Vagina (tissue), 2 donors: ENCODE measurements around the gene GPRC5B. TPM values are rescaled to one million over a fixed set of nuclear protein-coding genes. Genes with fewer than 3 reads are reported as not detected.

Experiments used
- DNase-seq, 2 donors: peaks; one replicate each; pipeline ENCODE4 v3.0.0-alpha.2; 2017; ENCODE audit errors: extremely low spot score in 2 of 2
- H3K27ac ChIP-seq: fragments of 200-600 bp; sonication (generic); one replicate; pipeline ENCODE4 v1.5.1; 2019
- H3K27me3 ChIP-seq: fragments of 200-600 bp; sonication (generic); one replicate; pipeline ENCODE4 v1.5.1; 2019
- H3K36me3 ChIP-seq, 2 donors: fragments of 200-600 bp; sonication (generic); one replicate each; pipeline ENCODE4 v1.5.1; 2017 to 2019
- H3K4me1 ChIP-seq: fragments of 200-600 bp; sonication (generic); one replicate; pipeline ENCODE4 v1.5.1; 2019
- H3K4me3 ChIP-seq, 2 donors: fragments of 200-600 bp; sonication (generic); 1 replicate in 1 of 2; 2 replicates in 1 of 2; pipeline ENCODE4 v1.5.1; 2016 to 2019
- H3K9me3 ChIP-seq: fragments of 200-600 bp; sonication (generic); one replicate; pipeline ENCODE4 v1.5.1; 2019
- CTCF ChIP-seq, 3 experiments: fragments of 450-650 bp in 2 of 3; fragments of 200-600 bp in 1 of 3; sonication (generic) in 1 of 3; IDR thresholded peaks; one replicate each; pipeline ENCODE4 v1.5.1; 2017 to 2019; ENCODE audit warnings: antibody characterized with exemption in 3 of 3, mild to moderate bottlenecking in 2 of 3, moderate library complexity in 2 of 3
- POLR2A ChIP-seq, 2 donors: fragments of 450-650 bp; IDR thresholded peaks; one replicate each; pipeline ENCODE4 v1.6.1; 2017; ENCODE audit warnings: antibody characterized with exemption in 2 of 2, mild to moderate bottlenecking in 2 of 2, moderate library complexity in 2 of 2
- POLR2AphosphoS5 ChIP-seq, 2 donors: sonication (generic); formaldehyde crosslinking; IDR thresholded peaks; one replicate each; pipeline ENCODE4 v1.9.0; 2017; ENCODE audit warnings: antibody characterized with exemption in 2 of 2, mild to moderate bottlenecking in 2 of 2, low read depth in 1 of 2; ENCODE audit not compliant: insufficient read depth in 1 of 2
- intact Hi-C: fragments of 100-400 bp; cut with DNase I; formaldehyde crosslinking; loops from one replicate; pipeline ENCODE4 v1.15.1; 2023
- small RNA-seq: library from RNA; depleted of rRNA; stranded (forward); fragments of <200 nt; gene quantifications from one replicate; pipeline ENCODE3, GENCODE V24; 2016
- total RNA-seq: library from RNA; depleted of rRNA; stranded (reverse); fragments of >200 nt; gene quantifications from one replicate; pipeline ENCODE4 v1.2.3, GENCODE V29; 2016

GPRC5B gene
- total RNA-seq, 1 donor from 2014 or later = 44.7 TPM

GRCh38 chr16:19810817-19811731 lies 73.6 kb downstream of the GPRC5B start:
- H3K27ac ChIP-seq = peak overlapping the region; percentile 2
- TF ChIP-seq POLR2A (IDR thresholded peaks at IDR 0.05) (no peak), CTCF (IDR thresholded peaks at IDR 0.05) (no peak), POLR2AphosphoS5 (IDR thresholded peaks at IDR 0.05; ENCODE audit: insufficient read depth in 1 of 2, low read depth in 1 of 2) (no peak)
- intact Hi-C loops = no loop called here
- no peaks in the 10 kb centered on the region for H3K27me3 ChIP-seq
- no peak overlapping the region for H3K4me3 ChIP-seq
- peaks cover under 1% of the 10 kb centered on the region for H3K9me3 ChIP-seq
- H3K36me3 ChIP-seq = no peaks in the 10 kb centered on the region
- no peaks in the 10 kb centered on the region for H3K4me1 ChIP-seq
- no peak for DNase-seq

DNA sequence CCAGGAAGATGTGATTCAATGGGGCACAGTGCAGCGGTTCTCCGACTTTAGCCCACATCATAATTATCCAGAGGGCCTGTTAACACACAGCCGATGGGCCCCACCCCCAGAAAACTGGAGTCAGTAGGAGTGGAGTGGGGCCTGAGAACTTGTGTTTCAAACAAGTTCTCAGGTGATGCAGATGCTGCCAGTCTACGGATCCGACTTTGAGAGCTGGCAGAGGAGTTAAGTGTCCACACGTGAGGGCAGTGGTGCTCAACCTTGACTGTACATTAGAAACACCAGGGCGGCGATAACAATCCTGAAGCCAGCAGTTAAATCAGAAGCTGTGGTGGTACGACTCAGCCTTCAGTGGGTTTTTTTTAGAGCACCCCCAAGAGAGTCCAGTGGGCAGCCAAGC lies 75.0 kb downstream of the GPRC5B start:
- Histone ChIP-seq H3K4me3 (no peak overlapping the region), H3K9me3 (peaks cover 7% of the 10 kb centered on the region), H3K4me1 (no peaks in the 10 kb centered on the region), H3K27me3 (no peaks in the 10 kb centered on the region), H3K27ac (no peak overlapping the region), H3K36me3 (no peaks in the 10 kb centered on the region)
- intact Hi-C loops = no loop called here
- TF ChIP-seq CTCF (IDR thresholded peaks at IDR 0.05) (no peak), POLR2A (IDR thresholded peaks at IDR 0.05) (no peak), POLR2AphosphoS5 (IDR thresholded peaks at IDR 0.05; ENCODE audit: insufficient read depth in 1 of 2, low read depth in 1 of 2) (no peak)
- no peak for DNase-seq

GRCh38 chr16:19809121-19809635 lies 75.5 kb downstream of the GPRC5B start:
- no peaks in the 10 kb centered on the region for H3K36me3 ChIP-seq
- TF ChIP-seq CTCF (IDR thresholded peaks at IDR 0.05) = no peak
- TF ChIP-seq POLR2A (IDR thresholded peaks at IDR 0.05) = no peak
- no peak for TF ChIP-seq POLR2AphosphoS5 (IDR thresholded peaks at IDR 0.05; ENCODE audit: insufficient read depth in 1 of 2, low read depth in 1 of 2)
- no peaks in the 10 kb centered on the region for H3K4me1 ChIP-seq
- H3K9me3 ChIP-seq = peaks cover 7% of the 10 kb centered on the region
- DNase-seq = no peak
- H3K27me3 ChIP-seq = no peaks in the 10 kb centered on the region
- intact Hi-C loops = no loop called here
- H3K4me3 ChIP-seq = no peak overlapping the region
- H3K27ac ChIP-seq = no peak overlapping the region

DNA sequence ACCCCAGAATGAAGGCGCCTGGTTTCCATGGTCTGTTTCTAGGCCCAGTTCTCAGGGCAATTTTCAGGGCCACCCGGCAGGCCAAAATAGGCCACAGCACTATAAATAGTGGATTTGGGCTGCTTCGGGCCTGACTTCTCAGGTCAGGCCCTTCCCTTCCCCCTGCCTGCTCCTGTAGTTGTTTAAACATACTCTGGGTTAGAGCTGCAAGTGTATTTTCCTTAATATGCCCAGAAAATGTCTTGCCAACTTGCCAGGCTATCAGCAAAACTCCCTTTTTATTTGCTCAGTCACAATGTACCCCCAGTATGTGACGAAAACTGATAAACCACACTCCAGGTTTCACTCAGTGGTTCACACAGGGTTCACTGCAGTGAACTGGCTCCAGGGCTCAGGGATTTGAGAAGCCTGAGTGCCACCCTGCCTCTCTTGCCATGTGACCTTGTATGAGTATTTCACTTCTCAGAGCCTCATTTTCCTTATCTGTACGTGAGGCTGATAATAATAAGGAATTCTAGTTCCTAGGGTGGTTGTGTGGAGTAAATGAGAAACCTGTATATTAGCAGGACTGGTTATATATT lies 76.5 kb downstream of the GPRC5B start:
- no peak overlapping the region for H3K4me3 ChIP-seq
- H3K27ac ChIP-seq = no peak overlapping the region
- TF ChIP-seq CTCF (IDR thresholded peaks at IDR 0.05) (no peak), POLR2AphosphoS5 (IDR thresholded peaks at IDR 0.05; ENCODE audit: insufficient read depth in 1 of 2, low read depth in 1 of 2) (no peak), POLR2A (IDR thresholded peaks at IDR 0.05) (no peak)
- H3K9me3 ChIP-seq = peaks cover 7% of the 10 kb centered on the region
- no peaks in the 10 kb centered on the region for H3K27me3 ChIP-seq
- no peaks in the 10 kb centered on the region for H3K4me1 ChIP-seq
- intact Hi-C loops = no loop called here
- no peak for DNase-seq
- no peaks in the 10 kb centered on the region for H3K36me3 ChIP-seq

Small RNAs within 50 kb of the gene (small RNA-seq; reads per million reads assigned to genes)
- gene LARP7P2 = not detected

Other genes with a start within 250 kb of the GPRC5B start
- 7.9 TPM for gene KNOP1, start 166.6 kb downstream of the GPRC5B start, total RNA-seq
- 19.2 TPM for gene IQCK, start 166.6 kb downstream of the GPRC5B start, total RNA-seq
- not detected for gene GPR139, start 189.0 kb upstream of the GPRC5B start, total RNA-seq